H9 (cell line): ENCODE measurements around the gene RAX2. TPM values are rescaled to one million over a fixed set of nuclear protein-coding genes. Genes with fewer than 3 reads are reported as not detected.

Experiments
- DNase-seq: peaks from one replicate; pipeline ENCODE4 v3.0.0-alpha.2; 2017
- H2AFZ ChIP-seq: one replicate; pipeline ENCODE4 v1.6.1; 2013; ENCODE audit warnings: mild to moderate bottlenecking, low read length, control low read depth, moderate library complexity
- H2AK5ac ChIP-seq: 2 replicates; pipeline ENCODE4 v1.6.1; 2013; ENCODE audit warnings: low read length, control low read depth, mixed read lengths; ENCODE audit not compliant: insufficient read length
- H2BK120ac ChIP-seq: one replicate; pipeline ENCODE4 v1.6.1; 2013; ENCODE audit warnings: low read depth, mild to moderate bottlenecking, low read length, control low read depth, inconsistent platforms; ENCODE audit not compliant: poor library complexity, severe bottlenecking
- H2BK12ac ChIP-seq: 2 replicates; pipeline ENCODE4 v1.6.1; 2013; ENCODE audit warnings: low read length, control low read depth, mixed read lengths, low read depth; ENCODE audit not compliant: insufficient read length
- H2BK15ac ChIP-seq: 2 replicates; pipeline ENCODE4 v1.6.1; 2013; ENCODE audit warnings: low read depth, low read length, control low read depth
- H2BK20ac ChIP-seq: one replicate; pipeline ENCODE4 v1.6.1; 2013; ENCODE audit warnings: low read depth, mild to moderate bottlenecking, low read length, control low read depth, inconsistent platforms; ENCODE audit not compliant: poor library complexity, severe bottlenecking
- H2BK5ac ChIP-seq: 2 replicates; pipeline ENCODE4 v1.6.1; 2013; ENCODE audit warnings: low read length, control low read depth, mixed read lengths; ENCODE audit not compliant: insufficient read length
- H3K14ac ChIP-seq: 2 replicates; pipeline ENCODE4 v1.6.1; 2013; ENCODE audit warnings: low read length, control low read depth; ENCODE audit not compliant: insufficient read depth
- H3K18ac ChIP-seq: 2 replicates; pipeline ENCODE4 v1.6.1; 2013; ENCODE audit warnings: low read depth, mild to moderate bottlenecking, mixed read lengths, low read length, control low read depth; ENCODE audit not compliant: insufficient read length
- H3K23ac ChIP-seq: 2 replicates; pipeline ENCODE4 v1.6.1; 2013; ENCODE audit warnings: low read length, control low read depth, mixed read lengths, low read depth; ENCODE audit not compliant: insufficient read length
- H3K23me2 ChIP-seq: 2 replicates; pipeline ENCODE4 v1.6.1; 2013; ENCODE audit warnings: low read depth, mild to moderate bottlenecking, mixed read lengths, low read length, control low read depth; ENCODE audit not compliant: insufficient read length, poor library complexity, severe bottlenecking
- H3K27ac ChIP-seq: 2 replicates; pipeline ENCODE4 v1.5.1; 2013; ENCODE audit warnings: low read length, control low read depth, mixed read lengths, low read depth; ENCODE audit not compliant: insufficient read length
- H3K27me3 ChIP-seq: 2 replicates; pipeline ENCODE4 v1.6.1; 2013; ENCODE audit warnings: low read length, control low read depth, inconsistent platforms; ENCODE audit not compliant: insufficient read depth
- H3K4ac ChIP-seq: 2 replicates; pipeline ENCODE4 v1.6.1; 2013; ENCODE audit warnings: low read depth, mild to moderate bottlenecking, control low read depth, inconsistent platforms, low read length, moderate library complexity
- H3K4me1 ChIP-seq: 2 replicates; pipeline ENCODE4 v1.6.1; 2013; ENCODE audit warnings: low read length, control low read depth, inconsistent platforms; ENCODE audit not compliant: insufficient read depth
- H3K4me2 ChIP-seq: 2 replicates; pipeline ENCODE4 v1.6.1; 2013; ENCODE audit warnings: low read length, control low read depth, mixed read lengths; ENCODE audit not compliant: insufficient read length, insufficient read depth
- H3K56ac ChIP-seq: 2 replicates; pipeline ENCODE4 v1.6.1; 2013; ENCODE audit warnings: low read depth, mild to moderate bottlenecking, mixed read lengths, low read length, control low read depth; ENCODE audit not compliant: insufficient read length
- H3K79me1 ChIP-seq: 2 replicates; pipeline ENCODE4 v1.6.1; 2013; ENCODE audit warnings: low read depth, mild to moderate bottlenecking, moderate library complexity, low read length, control low read depth, inconsistent platforms; ENCODE audit not compliant: insufficient read depth, poor library complexity, severe bottlenecking
- H3K79me2 ChIP-seq: 2 replicates; pipeline ENCODE4 v1.6.1; 2013; ENCODE audit warnings: low read length, control low read depth, inconsistent platforms; ENCODE audit not compliant: insufficient read depth
- H3K9ac ChIP-seq: 2 replicates; pipeline ENCODE4 v1.6.1; 2013; ENCODE audit warnings: low read length, control low read depth, mixed read lengths; ENCODE audit not compliant: insufficient read length; ENCODE audit errors: extremely low read depth
- H3K9me3 ChIP-seq: one replicate; pipeline ENCODE4 v1.6.1; 2013; ENCODE audit warnings: low read depth, low read length, inconsistent platforms; ENCODE audit not compliant: control insufficient read depth
- H3T11ph ChIP-seq: one replicate; pipeline ENCODE4 v1.6.1; 2013; ENCODE audit warnings: mild to moderate bottlenecking, low read length, control low read depth, inconsistent platforms
- H4K20me1 ChIP-seq: one replicate; pipeline ENCODE4 v1.6.1; 2013; ENCODE audit not compliant: control insufficient read depth, insufficient read length, insufficient read depth
- H4K5ac ChIP-seq: 2 replicates; pipeline ENCODE4 v1.6.1; 2013; ENCODE audit warnings: low read depth, mild to moderate bottlenecking, mixed read lengths, low read length, control low read depth; ENCODE audit not compliant: insufficient read length
- H4K8ac ChIP-seq: replicated peaks from 2 replicates; pipeline ENCODE4 v1.6.1; 2013; ENCODE audit warnings: low read length, control low read depth, mixed read lengths, low read depth; ENCODE audit not compliant: insufficient read length
- H4K91ac ChIP-seq: 2 replicates; pipeline ENCODE4 v1.6.1; 2013; ENCODE audit warnings: low read depth, mild to moderate bottlenecking, moderate library complexity, mixed read lengths, low read length, control low read depth; ENCODE audit not compliant: insufficient read length
- H3K27ac Mint-ChIP-seq, 3 experiments: 2 replicates in 2 of 3; 3 replicates in 1 of 3; pipeline ENCODE4 v1.8.0; 2020 to 2021; ENCODE audit warnings: mixed read lengths in 3 of 3, mild to moderate bottlenecking in 1 of 3, moderate library complexity in 1 of 3
- H3K27me3 Mint-ChIP-seq: 2 replicates; pipeline ENCODE4 v1.8.0; 2021; ENCODE audit warnings: low read depth, mild to moderate bottlenecking, moderate library complexity, mixed read lengths
- H3K36me3 Mint-ChIP-seq, 3 experiments: 2 replicates in 2 of 3; 3 replicates in 1 of 3; pipeline ENCODE4 v1.8.0; 2020 to 2021; ENCODE audit warnings: low read depth in 3 of 3, mixed read lengths in 3 of 3; ENCODE audit not compliant: insufficient read depth in 1 of 3
- H3K4me1 Mint-ChIP-seq, 2 experiments: 2 replicates each; pipeline ENCODE4 v1.8.0; 2020; ENCODE audit warnings: mixed read lengths in 2 of 2
- H3K4me3 Mint-ChIP-seq, 2 experiments: 2 replicates in 1 of 2; 3 replicates in 1 of 2; pipeline ENCODE4 v1.8.0; 2020 to 2021; ENCODE audit warnings: mild to moderate bottlenecking in 2 of 2, mixed read lengths in 2 of 2, moderate library complexity in 1 of 2
- H3K9me3 Mint-ChIP-seq, 2 experiments: 2 replicates in 1 of 2; 3 replicates in 1 of 2; pipeline ENCODE4 v1.8.0; 2020; ENCODE audit warnings: mild to moderate bottlenecking in 2 of 2, mixed read lengths in 2 of 2, moderate library complexity in 1 of 2
- WGBS: extraction: QIAGEN DNeasy Blood & Tissue Kit; methylation state at CpG from one replicate; pipeline ENCODE4 v1.1.7; 2013; ENCODE audit warnings: missing lambda C conversion rate, low lambda C conversion rate, mixed read lengths; ENCODE audit not compliant: insufficient read length; ENCODE audit errors: extremely low coverage; 5-methylcytosine and 5-hydroxymethylcytosine counted together
- total RNA-seq: library from RNA; stranded (reverse); gene quantifications from 2 replicates; pipeline ENCODE4 v1.2.1, GENCODE V29; 2021
- TF ChIP-seq, protein P1 (sequence below): fragments of 200-600 bp; sonication (generic); conservative IDR thresholded peaks from 3 replicates; pipeline ENCODE4 v1.8.0; 2021; ENCODE audit warnings: antibody characterized with exemption, mild to moderate bottlenecking

RAX2 gene
- total RNA-seq, 1 experiment from 2014 or later, result not detected

DNA sequence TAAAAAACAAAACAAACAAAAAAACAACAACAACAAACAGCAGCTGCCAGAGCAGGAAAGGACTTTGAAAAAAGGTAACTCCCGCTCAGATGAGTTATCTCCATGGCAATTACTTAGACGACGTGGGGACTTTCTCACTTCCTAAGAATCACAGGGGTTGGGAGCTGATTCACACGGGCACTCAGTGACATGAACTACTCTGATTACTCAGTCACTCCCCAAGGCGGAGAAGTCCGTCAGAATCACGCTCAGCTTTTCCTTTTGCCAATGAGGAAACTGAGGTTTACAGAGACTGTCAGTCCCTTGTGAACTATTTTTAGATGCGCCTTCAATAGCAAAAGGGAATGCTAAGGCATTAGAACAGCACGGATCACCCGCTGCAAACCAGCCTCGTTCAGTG lies 46.4 kb upstream of the RAX2 start:
- H3K14ac ChIP-seq, result no peak overlapping the region
- no peaks in the 10 kb centered on the region for H3K36me3 Mint-ChIP-seq
- H3K27me3 Mint-ChIP-seq, result peaks cover 18% of the 10 kb centered on the region
- H3K27ac ChIP-seq, result no peak overlapping the region
- H3K23me2 ChIP-seq, result no peaks in the 10 kb centered on the region
- H2BK5ac ChIP-seq, result no peak overlapping the region
- no peak overlapping the region for H4K91ac ChIP-seq
- no peak overlapping the region for H4K5ac ChIP-seq
- H3T11ph ChIP-seq, result no peak overlapping the region
- no CpG with 5 or more reads among the region's 11 CpGs for WGBS
- no peaks in the 10 kb centered on the region; a peak in 1 of 4 replicates for H3K4me1 Mint-ChIP-seq
- no peaks in the 10 kb centered on the region for H3K27me3 ChIP-seq
- H2BK15ac ChIP-seq, result no peak overlapping the region
- H3K56ac ChIP-seq, result no peak overlapping the region
- no peak overlapping the region for H2AFZ ChIP-seq
- H3K79me1 ChIP-seq, result no peaks in the 10 kb centered on the region
- no peak overlapping the region for H3K4me2 ChIP-seq
- H3K4me1 ChIP-seq, result no peaks in the 10 kb centered on the region
- H3K4me3 Mint-ChIP-seq, result no peak overlapping the region
- H3K9me3 Mint-ChIP-seq, result no peaks in the 10 kb centered on the region
- no peak overlapping the region for H2AK5ac ChIP-seq
- no peak overlapping the region for H3K18ac ChIP-seq
- no peak overlapping the region for H3K23ac ChIP-seq
- no peak overlapping the region for H3K4ac ChIP-seq
- TF ChIP-seq, protein P1, sequence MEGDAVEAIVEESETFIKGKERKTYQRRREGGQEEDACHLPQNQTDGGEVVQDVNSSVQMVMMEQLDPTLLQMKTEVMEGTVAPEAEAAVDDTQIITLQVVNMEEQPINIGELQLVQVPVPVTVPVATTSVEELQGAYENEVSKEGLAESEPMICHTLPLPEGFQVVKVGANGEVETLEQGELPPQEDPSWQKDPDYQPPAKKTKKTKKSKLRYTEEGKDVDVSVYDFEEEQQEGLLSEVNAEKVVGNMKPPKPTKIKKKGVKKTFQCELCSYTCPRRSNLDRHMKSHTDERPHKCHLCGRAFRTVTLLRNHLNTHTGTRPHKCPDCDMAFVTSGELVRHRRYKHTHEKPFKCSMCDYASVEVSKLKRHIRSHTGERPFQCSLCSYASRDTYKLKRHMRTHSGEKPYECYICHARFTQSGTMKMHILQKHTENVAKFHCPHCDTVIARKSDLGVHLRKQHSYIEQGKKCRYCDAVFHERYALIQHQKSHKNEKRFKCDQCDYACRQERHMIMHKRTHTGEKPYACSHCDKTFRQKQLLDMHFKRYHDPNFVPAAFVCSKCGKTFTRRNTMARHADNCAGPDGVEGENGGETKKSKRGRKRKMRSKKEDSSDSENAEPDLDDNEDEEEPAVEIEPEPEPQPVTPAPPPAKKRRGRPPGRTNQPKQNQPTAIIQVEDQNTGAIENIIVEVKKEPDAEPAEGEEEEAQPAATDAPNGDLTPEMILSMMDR, result no peak
- no peak overlapping the region for H3K9ac ChIP-seq
- no peaks in the 10 kb centered on the region for H3K79me2 ChIP-seq
- no peak overlapping the region for H4K8ac ChIP-seq
- H2BK120ac ChIP-seq, result no peak overlapping the region
- DNase-seq, result no peak
- H4K20me1 ChIP-seq, result peaks cover 2% of the 10 kb centered on the region
- H2BK20ac ChIP-seq, result no peak overlapping the region
- no peak overlapping the region for H2BK12ac ChIP-seq
- no peak overlapping the region for H3K27ac Mint-ChIP-seq
- H3K9me3 ChIP-seq, result no peaks in the 10 kb centered on the region
